HepG2 (cell line): ENCODE measurements around the gene P4HB. TPM values are rescaled to one million over a fixed set of nuclear protein-coding genes. Genes with fewer than 3 reads are reported as not detected.
A peak's percentile ranks its signal among the peaks of the same experiment; 100 is the strongest.

Source experiments
- ATAC-seq: fragments of 200-7000 bp; cut with Tn5 transposase; 3 replicates; pipeline ENCODE4 v1.9.1; 2020; ENCODE audit warnings: mild to moderate bottlenecking, moderate library complexity
- BruUV-seq: library from RNA; stranded (reverse); fragments of 400-500 nt; replicated peaks from 2 replicates; lab custom pipeline; 2021; lab: Mats Ljungman, UMichigan
- CTCF ChIA-PET: fragments of 300-600 bp; formaldehyde crosslinking; extraction: SDS; loops from one replicate; lab custom pipeline; 2021; ENCODE audit warnings: low total read pairs, inconsistent platforms, low intra/inter-chr PET ratio; lab: Yijun Ruan, JAX
- POLR2A ChIA-PET: fragments of 350-600 bp; sonication (Branson Sonifier 250); formaldehyde crosslinking; loops from one replicate; lab custom pipeline; 2020; ENCODE audit warnings: antibody characterized with exemption, inconsistent platforms; lab: Yijun Ruan, JAX
- DNase-seq: peaks from one replicate; pipeline ENCODE4 v3.0.0-alpha.2; 2015; ENCODE audit warnings: low spot score
- FAIRE-seq: peaks from 3 replicates; lab custom pipeline; 2011; peaks lifted over from hg19 to GRCh38; lab: Jason Lieb, UNC
- H2AFZ ChIP-seq: one replicate; pipeline ENCODE4 v1.6.1; 2011; ENCODE audit warnings: low read length, inconsistent platforms
- H3K27ac ChIP-seq: fragments of 300-600 bp; 3 replicates; pipeline ENCODE4 v1.8.0; 2011; ENCODE audit warnings: mixed run types, mild to moderate bottlenecking, mixed read lengths, low read length, inconsistent platforms; ENCODE audit not compliant: insufficient read depth; ENCODE audit errors: extremely low read length
- H3K27me3 ChIP-seq, 2 experiments: fragments of 200-600 bp in 1 of 2; 2 replicates in 1 of 2; 3 replicates in 1 of 2; pipeline versions ENCODE4 v1.6.0 to v1.8.0; 2011; ENCODE audit warnings: low read length in 2 of 2, mild to moderate bottlenecking in 2 of 2, moderate library complexity in 2 of 2, inconsistent platforms in 1 of 2; ENCODE audit not compliant: insufficient read depth in 2 of 2, control insufficient read depth in 1 of 2
- H3K36me3 ChIP-seq, 2 experiments: fragments of 200-600 bp in 1 of 2; replicated peaks in 1 of 2; 2 replicates in 1 of 2; 3 replicates in 1 of 2; pipeline versions ENCODE4 v1.5.1 to v1.8.0; 2011; ENCODE audit warnings: low read length in 2 of 2, inconsistent platforms in 1 of 2; ENCODE audit not compliant: insufficient read depth in 2 of 2, control insufficient read depth in 1 of 2
- H3K4me1 ChIP-seq: 2 replicates; pipeline ENCODE4 v1.5.1; 2012; ENCODE audit warnings: low read length, inconsistent platforms; ENCODE audit not compliant: insufficient read depth
- H3K4me2 ChIP-seq: 2 replicates; pipeline ENCODE4 v1.6.0; 2011; ENCODE audit warnings: low read depth, low read length, inconsistent platforms
- H3K4me3 ChIP-seq, 3 experiments: fragments of 200-600 bp in 1 of 3; sonication (generic), shearing (Covaris generic) in 1 of 3; replicated peaks in 1 of 3; 2 replicates each; pipeline ENCODE4 v1.5.1; 2011 to 2016; ENCODE audit warnings: low read length in 3 of 3, inconsistent platforms in 2 of 3, low read depth in 2 of 3, mild to moderate bottlenecking in 2 of 3, control low read depth in 1 of 3, mixed read lengths in 1 of 3; ENCODE audit not compliant: insufficient read depth in 1 of 3
- H3K79me2 ChIP-seq: one replicate; pipeline ENCODE4 v1.6.1; 2011; ENCODE audit warnings: low read length, inconsistent platforms; ENCODE audit not compliant: insufficient read depth
- H3K9ac ChIP-seq: 2 replicates; pipeline ENCODE4 v1.6.0; 2011; ENCODE audit warnings: mild to moderate bottlenecking, low read depth, low read length, inconsistent platforms; ENCODE audit not compliant: insufficient read depth
- H3K9me3 ChIP-seq: 2 replicates; pipeline ENCODE4 v1.5.1; 2012; ENCODE audit warnings: mild to moderate bottlenecking, low read length
- H4K20me1 ChIP-seq: 2 replicates; pipeline ENCODE4 v1.6.0; 2011; ENCODE audit warnings: inconsistent platforms, mild to moderate bottlenecking, low read length, moderate library complexity; ENCODE audit not compliant: insufficient read depth
- AGO2 ChIP-seq: fragments of 200-400 bp; formaldehyde crosslinking; optimal IDR thresholded peaks from 2 replicates; pipeline ENCODE3; 2017; ENCODE audit warnings: mild to moderate bottlenecking, low read depth, low read length, moderate library complexity
- CBFB ChIP-seq: sonication (generic); formaldehyde crosslinking; IDR thresholded peaks from 2 replicates; pipeline ENCODE4 v1.4.0; 2020; ENCODE audit warnings: missing genetic modification reagents
- CHCHD3 ChIP-seq: sonication (generic); formaldehyde crosslinking; IDR thresholded peaks from 2 replicates; pipeline ENCODE4 v1.8.0; 2022; ENCODE audit warnings: mild to moderate bottlenecking, missing genetic modification reagents, moderate library complexity
- KAT7 ChIP-seq: IDR thresholded peaks from 2 replicates; pipeline ENCODE4 v1.6.1; 2018; ENCODE audit warnings: borderline replicate concordance, missing compliant biosample characterization
- KLF15 ChIP-seq: sonication (generic); formaldehyde crosslinking; IDR thresholded peaks from 2 replicates; pipeline ENCODE4 v1.8.1; 2023; ENCODE audit warnings: borderline replicate concordance, mild to moderate bottlenecking, inconsistent platforms, missing genetic modification reagents, mixed read lengths
- MZF1 ChIP-seq: sonication (generic); formaldehyde crosslinking; IDR thresholded peaks from 2 replicates; pipeline ENCODE4 v1.8.1; 2023; ENCODE audit warnings: mild to moderate bottlenecking, missing genetic modification reagents, borderline replicate concordance
- POLR2A ChIP-seq, 2 experiments: IDR thresholded peaks; 2 replicates each; pipeline ENCODE4 v1.6.1; 2011; ENCODE audit warnings: low read depth in 2 of 2, low read length in 2 of 2, mild to moderate bottlenecking in 1 of 2, moderate library complexity in 1 of 2; ENCODE audit not compliant: insufficient read depth in 1 of 2
- RBFOX2 ChIP-seq: fragments of 200-400 bp; formaldehyde crosslinking; IDR thresholded peaks from 2 replicates; pipeline ENCODE4 v1.6.1; 2017; ENCODE audit warnings: low read depth, mild to moderate bottlenecking, low read length
- SETDB1 ChIP-seq: sonication (generic); formaldehyde crosslinking; IDR thresholded peaks from 2 replicates; pipeline ENCODE4 v1.5.1; 2020; ENCODE audit warnings: missing genetic modification reagents, mild to moderate bottlenecking, borderline replicate concordance
- SRF ChIP-seq: IDR thresholded peaks from 2 replicates; pipeline ENCODE4 v1.6.1; 2011; ENCODE audit warnings: mild to moderate bottlenecking, low read depth, low read length, moderate library complexity
- SRSF9 ChIP-seq: fragments of 200-400 bp; formaldehyde crosslinking; IDR thresholded peaks from 2 replicates; pipeline ENCODE4 v1.6.1; 2018; ENCODE audit warnings: borderline replicate concordance, mild to moderate bottlenecking, low read depth, low read length; ENCODE audit not compliant: insufficient read depth, poor library complexity, severe bottlenecking
- THYN1 ChIP-seq: sonication (generic); formaldehyde crosslinking; IDR thresholded peaks from 2 replicates; pipeline ENCODE4 v1.8.1; 2023; ENCODE audit warnings: low read depth, mild to moderate bottlenecking, moderate library complexity, missing genetic modification reagents, borderline replicate concordance
- ZNF160 ChIP-seq: sonication (generic); formaldehyde crosslinking; IDR thresholded peaks from 2 replicates; pipeline ENCODE4 v1.8.0; 2022; ENCODE audit warnings: mild to moderate bottlenecking, inconsistent platforms, missing genetic modification reagents
- ZNF296 ChIP-seq: sonication (generic); formaldehyde crosslinking; conservative IDR thresholded peaks from 2 replicates; pipeline ENCODE4 v1.5.0; 2020; ENCODE audit warnings: mild to moderate bottlenecking, missing genetic modification reagents
- ZNF34 ChIP-seq: sonication (generic); formaldehyde crosslinking; IDR thresholded peaks from 2 replicates; pipeline ENCODE4 v1.4.0; 2020; ENCODE audit warnings: mild to moderate bottlenecking, missing genetic modification reagents, borderline replicate concordance
- ZNF670 ChIP-seq: sonication (generic); formaldehyde crosslinking; IDR thresholded peaks from 2 replicates; pipeline ENCODE4 v1.8.0; 2022; ENCODE audit warnings: mild to moderate bottlenecking, missing genetic modification reagents, borderline replicate concordance
- WGBS: methylation state at CpG from one replicate; pipeline ENCODE4 v1.1.6; 2017; ENCODE audit warnings: low lambda C conversion rate; 5-methylcytosine and 5-hydroxymethylcytosine counted together
- in situ Hi-C: cut with HindIII; loops from 2 replicates; pipeline ENCODE4 v1.10.0; 2017; ENCODE audit warnings: low pct_unique_long_range_greater_than_20kb; ENCODE audit not compliant: extremely low pct_ligation_motif_present
- intact Hi-C: fragments of 100-400 bp; cut with micrococcal nuclease; formaldehyde crosslinking; loops from one replicate; pipeline ENCODE4 v1.10.0; 2022; ENCODE audit not compliant: unreplicated experiment
- polyA plus RNA-seq, 8 experiments: library from polyadenylated mRNA; depleted of rRNA in 3 of 8; stranded (reverse) in 7 of 8; unstranded in 1 of 8; fragments of >200 nt; fragmentation: Illumina TruSeq in 4 of 8; extraction: Trizol in 4 of 8; gene quantifications; 2 replicates each; pipeline versions ENCODE4 v1.2.1 to v1.2.3, GENCODE V29; 2011 to 2016; ENCODE audit warnings: low read depth in 4 of 8, missing spikeins in 1 of 8, mixed read lengths in 1 of 8; ENCODE audit not compliant: insufficient read depth in 1 of 8
- total RNA-seq, 5 experiments: library from RNA; depleted of rRNA; stranded (reverse); fragments of >200 nt; fragmentation: Illumina TruSeq; extraction: Trizol; gene quantifications; 2 replicates each; pipeline ENCODE4 v1.2.3, GENCODE V29; 2016; ENCODE audit warnings: low read depth in 1 of 5
- TF ChIP-seq, protein P1 (sequence below): IDR thresholded peaks from 2 replicates; pipeline ENCODE4 v1.6.1; 2016; ENCODE audit warnings: control low read depth
- TF ChIP-seq, protein P2 (sequence below): sonication (generic); formaldehyde crosslinking; IDR thresholded peaks from 2 replicates; pipeline ENCODE4 v1.4.0; 2020; ENCODE audit warnings: missing genetic modification reagents
- TF ChIP-seq, protein P3 (sequence below): sonication (generic); formaldehyde crosslinking; IDR thresholded peaks from 2 replicates; pipeline ENCODE4 v1.5.0; 2020; ENCODE audit warnings: mild to moderate bottlenecking, missing genetic modification reagents

The P4HB gene
- total and polyA plus RNA-seq, 2 of the 13 experiments (the other 11 are each of a cell fraction or from before 2014, with no cell fraction given): 185 to 782 TPM

DNA sequence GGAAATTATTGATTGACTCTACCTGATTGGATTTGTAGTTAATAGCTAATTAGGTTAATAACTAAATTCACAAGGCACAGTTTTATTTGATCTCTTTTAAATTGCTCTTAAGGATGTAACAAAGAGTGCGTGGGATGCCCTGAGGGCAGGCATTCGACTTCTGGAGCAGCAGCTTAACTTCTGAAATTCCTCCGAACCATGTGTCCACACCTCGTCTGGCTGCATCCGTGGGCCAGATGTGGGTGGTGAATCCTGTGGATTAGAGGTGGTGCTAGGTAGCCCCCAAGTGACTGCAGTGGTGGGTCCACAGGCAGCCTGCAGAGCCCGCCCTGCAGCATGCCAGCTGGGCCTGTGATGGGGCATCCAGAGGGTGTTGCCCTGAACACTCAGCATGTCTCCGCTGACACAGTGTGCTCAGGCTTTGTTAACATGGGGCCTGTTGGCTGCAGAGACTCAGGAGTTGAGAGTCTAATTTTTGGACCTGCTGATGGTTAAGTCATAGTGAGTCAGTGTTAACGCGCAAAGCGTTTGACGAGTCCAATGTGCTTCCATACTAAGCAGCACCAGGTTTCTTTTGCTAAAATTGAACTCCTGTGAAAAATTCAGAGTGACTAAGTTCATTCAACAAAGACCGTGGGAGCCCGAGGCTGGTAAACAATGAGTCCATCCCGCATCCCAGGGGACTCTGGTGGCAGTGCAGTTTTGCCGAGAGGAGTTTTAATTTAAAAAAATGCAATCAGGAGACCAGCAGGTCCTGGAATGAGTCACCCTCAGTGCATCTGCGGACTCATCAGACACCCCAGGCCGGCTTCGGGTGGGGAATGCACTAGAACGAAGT lies 37.9 kb upstream of the P4HB start:
- Histone ChIP-seq H3K27me3 (no peaks in the 10 kb centered on the region), H3K9me3 (no peaks in the 10 kb centered on the region), H3K79me2 (no peaks in the 10 kb centered on the region), H4K20me1 (no peaks in the 10 kb centered on the region; the same call in 1 of the 2 replicates), H2AFZ (no peak overlapping the region), H3K4me2 (no peak overlapping the region), H3K4me3 (no peak overlapping the region), H3K4me1 (peaks cover 18% of the 10 kb centered on the region), H3K36me3 (peaks cover 17 to 35% of the 10 kb centered on the region in 2 experiments; a peak in 4 of 5 replicates), H3K27ac (no peak overlapping the region), H3K9ac (no peak overlapping the region)
- 84% methylated on average over 19 of the region's 19 CpGs for WGBS
- ChIA-PET POLR2A (interaction anchor here (1.0 to 1.5 kb wide), 3 partner anchors 12 to 38 kb away, joined by 3 to 4 read pairs (median 3); no protein-coding TSS in a partner anchor), CTCF (no interaction called here)
- intact Hi-C loops (no loop called here), in situ Hi-C loops (no loop called here)
- ATAC-seq (peak; percentile 0), FAIRE-seq (no peak), DNase-seq (no peak)
- BruUV-seq: no TSS peak
- no peak for TF ChIP-seq KAT7
- TF ChIP-seq MZF1 (CRISPR knock-in tag): no peak
- TF ChIP-seq, protein P1, sequence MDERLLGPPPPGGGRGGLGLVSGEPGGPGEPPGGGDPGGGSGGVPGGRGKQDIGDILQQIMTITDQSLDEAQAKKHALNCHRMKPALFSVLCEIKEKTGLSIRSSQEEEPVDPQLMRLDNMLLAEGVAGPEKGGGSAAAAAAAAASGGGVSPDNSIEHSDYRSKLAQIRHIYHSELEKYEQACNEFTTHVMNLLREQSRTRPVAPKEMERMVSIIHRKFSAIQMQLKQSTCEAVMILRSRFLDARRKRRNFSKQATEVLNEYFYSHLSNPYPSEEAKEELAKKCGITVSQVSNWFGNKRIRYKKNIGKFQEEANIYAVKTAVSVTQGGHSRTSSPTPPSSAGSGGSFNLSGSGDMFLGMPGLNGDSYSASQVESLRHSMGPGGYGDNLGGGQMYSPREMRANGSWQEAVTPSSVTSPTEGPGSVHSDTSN (CRISPR knock-in tag): no peak
- peak in 1 of 2 experiments; percentile 11; a peak in 2 of 4 replicates for TF ChIP-seq POLR2A (IDR thresholded peaks at IDR 0.05; ENCODE audit: insufficient read depth in 1 of 2, low read depth in 2 of 2, low read length in 2 of 2)
- peak; percentile 10 for TF ChIP-seq AGO2
- TF ChIP-seq CHCHD3 (CRISPR knock-in tag): no peak
- no peak for TF ChIP-seq ZNF670
- TF ChIP-seq CBFB (CRISPR knock-in tag): no peak
- peak; percentile 40; the same call in 1 of the 2 replicates for TF ChIP-seq RBFOX2
- no peak for TF ChIP-seq ZNF296
- no peak for TF ChIP-seq SETDB1
- no peak for TF ChIP-seq ZNF160
- TF ChIP-seq ZNF34 (CRISPR knock-in tag): no peak
- TF ChIP-seq SRF: no peak
- TF ChIP-seq, protein P2, sequence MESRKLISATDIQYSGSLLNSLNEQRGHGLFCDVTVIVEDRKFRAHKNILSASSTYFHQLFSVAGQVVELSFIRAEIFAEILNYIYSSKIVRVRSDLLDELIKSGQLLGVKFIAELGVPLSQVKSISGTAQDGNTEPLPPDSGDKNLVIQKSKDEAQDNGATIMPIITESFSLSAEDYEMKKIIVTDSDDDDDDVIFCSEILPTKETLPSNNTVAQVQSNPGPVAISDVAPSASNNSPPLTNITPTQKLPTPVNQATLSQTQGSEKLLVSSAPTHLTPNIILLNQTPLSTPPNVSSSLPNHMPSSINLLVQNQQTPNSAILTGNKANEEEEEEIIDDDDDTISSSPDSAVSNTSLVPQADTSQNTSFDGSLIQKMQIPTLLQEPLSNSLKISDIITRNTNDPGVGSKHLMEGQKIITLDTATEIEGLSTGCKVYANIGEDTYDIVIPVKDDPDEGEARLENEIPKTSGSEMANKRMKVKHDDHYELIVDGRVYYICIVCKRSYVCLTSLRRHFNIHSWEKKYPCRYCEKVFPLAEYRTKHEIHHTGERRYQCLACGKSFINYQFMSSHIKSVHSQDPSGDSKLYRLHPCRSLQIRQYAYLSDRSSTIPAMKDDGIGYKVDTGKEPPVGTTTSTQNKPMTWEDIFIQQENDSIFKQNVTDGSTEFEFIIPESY (CRISPR knock-in tag): 0 out of 2 replicates have a peak, but pooled peaks have one; percentile 28
- no peak for TF ChIP-seq KLF15 (CRISPR knock-in tag)
- no peak for TF ChIP-seq THYN1 (CRISPR knock-in tag)
- no peak for TF ChIP-seq SRSF9
- TF ChIP-seq, protein P3, sequence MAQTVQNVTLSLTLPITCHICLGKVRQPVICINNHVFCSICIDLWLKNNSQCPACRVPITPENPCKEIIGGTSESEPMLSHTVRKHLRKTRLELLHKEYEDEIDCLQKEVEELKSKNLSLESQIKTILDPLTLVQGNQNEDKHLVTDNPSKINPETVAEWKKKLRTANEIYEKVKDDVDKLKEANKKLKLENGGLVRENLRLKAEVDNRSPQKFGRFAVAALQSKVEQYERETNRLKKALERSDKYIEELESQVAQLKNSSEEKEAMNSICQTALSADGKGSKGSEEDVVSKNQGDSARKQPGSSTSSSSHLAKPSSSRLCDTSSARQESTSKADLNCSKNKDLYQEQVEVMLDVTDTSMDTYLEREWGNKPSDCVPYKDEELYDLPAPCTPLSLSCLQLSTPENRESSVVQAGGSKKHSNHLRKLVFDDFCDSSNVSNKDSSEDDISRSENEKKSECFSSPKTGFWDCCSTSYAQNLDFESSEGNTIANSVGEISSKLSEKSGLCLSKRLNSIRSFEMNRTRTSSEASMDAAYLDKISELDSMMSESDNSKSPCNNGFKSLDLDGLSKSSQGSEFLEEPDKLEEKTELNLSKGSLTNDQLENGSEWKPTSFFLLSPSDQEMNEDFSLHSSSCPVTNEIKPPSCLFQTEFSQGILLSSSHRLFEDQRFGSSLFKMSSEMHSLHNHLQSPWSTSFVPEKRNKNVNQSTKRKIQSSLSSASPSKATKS (CRISPR knock-in tag): no peak
